SU-DHL-6 (cell line): ENCODE results near the gene QSOX2.

Source experiments
- EZH2phosphoT487 ChIP-seq: fragments of 200-600 bp; sonication (generic), shearing (Covaris generic); conservative IDR thresholded peaks from 2 replicates; pipeline ENCODE4 v1.6.1; 2018; ENCODE audit warnings: mild to moderate bottlenecking, antibody characterized with exemption, low read length, moderate library complexity, mixed read lengths
- TF ChIP-seq, protein P1 (sequence below): fragments of 200-600 bp; sonication (generic); IDR thresholded peaks from one replicate; pipeline ENCODE4 v1.5.1; 2017; ENCODE audit warnings: antibody characterized with exemption, mild to moderate bottlenecking, low read length, moderate library complexity; ENCODE audit not compliant: insufficient read depth, poor library complexity, severe bottlenecking

DNA sequence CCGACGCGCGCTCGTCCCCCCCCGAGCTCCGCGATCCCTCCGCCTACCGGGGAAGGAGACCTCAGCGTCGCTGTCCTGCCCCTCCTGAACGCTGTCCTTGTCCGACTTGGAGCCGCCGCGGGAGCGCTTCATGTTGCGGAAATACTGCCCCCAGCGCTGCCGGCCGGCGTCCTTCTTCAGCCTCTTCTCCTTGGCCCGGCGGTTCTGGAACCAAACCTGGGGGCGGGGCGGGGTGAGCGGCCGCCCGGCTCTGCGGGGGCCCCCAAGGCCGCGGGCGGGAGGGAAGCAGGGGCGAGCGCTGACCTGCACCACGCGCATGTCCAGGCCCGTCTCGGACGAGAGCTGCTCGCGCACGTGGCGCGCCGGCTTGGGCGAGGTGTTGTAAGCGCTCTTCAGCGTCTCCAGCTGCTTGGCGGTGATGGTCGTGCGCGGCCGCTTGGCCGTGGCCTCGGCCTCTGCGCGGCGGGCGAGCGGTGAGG lies 47.0 kb downstream of the QSOX2 start:
- TF ChIP-seq, protein P1, sequence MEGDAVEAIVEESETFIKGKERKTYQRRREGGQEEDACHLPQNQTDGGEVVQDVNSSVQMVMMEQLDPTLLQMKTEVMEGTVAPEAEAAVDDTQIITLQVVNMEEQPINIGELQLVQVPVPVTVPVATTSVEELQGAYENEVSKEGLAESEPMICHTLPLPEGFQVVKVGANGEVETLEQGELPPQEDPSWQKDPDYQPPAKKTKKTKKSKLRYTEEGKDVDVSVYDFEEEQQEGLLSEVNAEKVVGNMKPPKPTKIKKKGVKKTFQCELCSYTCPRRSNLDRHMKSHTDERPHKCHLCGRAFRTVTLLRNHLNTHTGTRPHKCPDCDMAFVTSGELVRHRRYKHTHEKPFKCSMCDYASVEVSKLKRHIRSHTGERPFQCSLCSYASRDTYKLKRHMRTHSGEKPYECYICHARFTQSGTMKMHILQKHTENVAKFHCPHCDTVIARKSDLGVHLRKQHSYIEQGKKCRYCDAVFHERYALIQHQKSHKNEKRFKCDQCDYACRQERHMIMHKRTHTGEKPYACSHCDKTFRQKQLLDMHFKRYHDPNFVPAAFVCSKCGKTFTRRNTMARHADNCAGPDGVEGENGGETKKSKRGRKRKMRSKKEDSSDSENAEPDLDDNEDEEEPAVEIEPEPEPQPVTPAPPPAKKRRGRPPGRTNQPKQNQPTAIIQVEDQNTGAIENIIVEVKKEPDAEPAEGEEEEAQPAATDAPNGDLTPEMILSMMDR: no peak
- TF ChIP-seq EZH2phosphoT487: no peak
